Naive thymus-derived CD4-positive, alpha-beta T cell (primary cell): Measurements from ENCODE around the gene MAPK14. TPM values are rescaled to one million over a fixed set of nuclear protein-coding genes. Genes with fewer than 3 reads are reported as not detected.
A peak's percentile ranks its signal among the peaks of the same experiment; 100 is the strongest.

Experiments
- ATAC-seq: fragments of 150-1000 bp; cut with Tn5 transposase; 2 replicates; pipeline ENCODE4 v1.10.0; 2021; ENCODE audit warnings: mild to moderate bottlenecking, moderate library complexity
- CTCF ChIA-PET: fragments of 350-600 bp; sonication (Branson Sonifier 250); formaldehyde crosslinking; loops from one replicate; lab custom pipeline; 2021; ENCODE audit warnings: antibody characterized with exemption; lab: Charles Lee
- POLR2A ChIA-PET: fragments of 350-600 bp; sonication (Branson Sonifier 250); formaldehyde crosslinking; loops from one replicate; lab custom pipeline; 2021; ENCODE audit warnings: antibody characterized with exemption, inconsistent platforms; lab: Charles Lee
- DNase-seq, 9 donors: peaks; one replicate each; pipeline versions ENCODE4 v3.0.0 to v3.0.0-alpha.2; 2020 to 2022; ENCODE audit warnings: mixed read lengths in 1 of 9
- H3K27ac ChIP-seq: one replicate; pipeline ENCODE4 v1.7.0; 2013; ENCODE audit warnings: mild to moderate bottlenecking, low read depth, low read length, moderate library complexity
- H3K27me3 ChIP-seq, 2 donors: one replicate each; pipeline ENCODE4 v1.7.0; 2013; ENCODE audit warnings: low read length in 2 of 2, mild to moderate bottlenecking in 2 of 2, moderate library complexity in 2 of 2; ENCODE audit not compliant: control insufficient read depth in 2 of 2, insufficient read depth in 2 of 2
- H3K36me3 ChIP-seq, 3 experiments: 1 replicate in 2 of 3; 2 replicates in 1 of 3; pipeline ENCODE4 v1.7.0; 2013; ENCODE audit warnings: low read length in 3 of 3, mild to moderate bottlenecking in 3 of 3, moderate library complexity in 1 of 3; ENCODE audit not compliant: insufficient read depth in 3 of 3, control insufficient read depth in 2 of 3
- H3K4me1 ChIP-seq, 2 donors: one replicate each; pipeline ENCODE4 v1.7.0; 2013; ENCODE audit warnings: low read length in 2 of 2, mild to moderate bottlenecking in 2 of 2, moderate library complexity in 1 of 2; ENCODE audit not compliant: control insufficient read depth in 2 of 2, insufficient read depth in 2 of 2
- H3K4me3 ChIP-seq: 2 replicates; pipeline ENCODE4 v1.7.0; 2013; ENCODE audit warnings: mild to moderate bottlenecking, low read length
- H3K9me3 ChIP-seq, 3 experiments: 1 replicate in 2 of 3; 2 replicates in 1 of 3; pipeline ENCODE4 v1.7.0; 2013; ENCODE audit warnings: low read length in 3 of 3; ENCODE audit not compliant: control insufficient read depth in 2 of 3
- H3K27ac Mint-ChIP-seq, 9 donors: one replicate each; pipeline ENCODE4 v1.8.0; 2020 to 2022; ENCODE audit warnings: mixed read lengths in 9 of 9, mild to moderate bottlenecking in 8 of 9, moderate library complexity in 5 of 9, inconsistent platforms in 2 of 9
- H3K27me3 Mint-ChIP-seq, 5 donors: one replicate each; pipeline ENCODE4 v1.8.0; 2021 to 2022; ENCODE audit warnings: mixed read lengths in 5 of 5, mild to moderate bottlenecking in 1 of 5
- H3K36me3 Mint-ChIP-seq, 5 donors: one replicate each; pipeline ENCODE4 v1.8.0; 2020 to 2022; ENCODE audit warnings: mixed read lengths in 5 of 5, mild to moderate bottlenecking in 3 of 5, inconsistent platforms in 1 of 5
- H3K4me1 Mint-ChIP-seq, 7 donors: one replicate each; pipeline ENCODE4 v1.8.0; 2020 to 2022; ENCODE audit warnings: mixed read lengths in 7 of 7, mild to moderate bottlenecking in 3 of 7, inconsistent platforms in 1 of 7
- H3K4me3 Mint-ChIP-seq, 10 donors: one replicate each; pipeline ENCODE4 v1.8.0; 2020 to 2022; ENCODE audit warnings: mild to moderate bottlenecking in 10 of 10, mixed read lengths in 10 of 10, moderate library complexity in 6 of 10, inconsistent platforms in 2 of 10
- H3K9me3 Mint-ChIP-seq, 11 donors: one replicate each; pipeline ENCODE4 v1.8.0; 2020 to 2022; ENCODE audit warnings: mixed read lengths in 11 of 11, mild to moderate bottlenecking in 4 of 11, inconsistent platforms in 1 of 11, moderate library complexity in 1 of 11
- intact Hi-C, 2 donors: fragments of 100-400 bp; cut with micrococcal nuclease; formaldehyde crosslinking; loops; one replicate each; pipeline ENCODE4 v1.15.1; 2023
- polyA plus RNA-seq, 2 donors: library from polyadenylated mRNA; unstranded; fragments of 300-500 nt; fragmentation: Illumina TruSeq; gene quantifications; one replicate each; pipeline ENCODE4 v1.2.3, GENCODE V29; 2021
- total RNA-seq, 6 experiments: library from RNA in 5 of 6; stranded (reverse) in 5 of 6; gene quantifications; 1 replicate in 5 of 6; 2 replicates in 1 of 6; pipeline ENCODE4 v1.2.3 and lab custom pipeline; 2021 to 2026

Gene MAPK14
- total and polyA plus RNA-seq, 7 experiments from 2014 or later: 43.2 to 81.0 (median 60.5) TPM

DNA sequence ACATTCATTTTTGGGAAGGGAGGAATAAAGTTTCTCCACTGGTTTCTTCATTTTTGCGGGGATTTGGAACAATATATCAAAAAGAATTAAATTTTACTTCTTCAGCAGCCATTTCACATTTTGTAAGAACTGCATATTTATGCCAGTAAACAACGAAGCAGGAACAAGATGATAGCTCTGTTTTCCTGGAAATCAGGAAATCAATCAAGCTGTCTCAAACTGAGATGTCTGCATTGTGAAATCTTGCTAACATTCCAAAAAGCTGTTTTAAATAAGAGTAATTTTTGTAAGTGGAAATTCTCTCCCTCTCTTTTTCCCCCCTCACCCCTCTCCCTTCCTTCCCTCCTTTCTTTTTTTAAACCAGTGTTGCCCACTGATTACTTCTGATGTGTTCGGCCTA is 122.7 kb downstream of the MAPK14 start:
- POLR2A ChIA-PET: interaction anchor here (0.7 kb wide), 1 partner anchor 413 kb away, joined by 3 read pairs; no protein-coding TSS in a partner anchor
- DNase-seq: no peak
- Mint-ChIP-seq H3K27ac (peak overlapping the region in 1 of 9 donors; percentile 14), H3K9me3 (peaks cover 0 to 24% (median 6%) of the 10 kb centered on the region in 11 donors), H3K4me1 (peaks cover 11 to 22% (median 20%) of the 10 kb centered on the region in 7 donors), H3K27me3 (no peaks in the 10 kb centered on the region), H3K36me3 (peaks cover 0 to 26% (median 24%) of the 10 kb centered on the region in 5 donors), H3K4me3 (peak overlapping the region in 1 of 10 donors; percentile 37)
- no peak for ATAC-seq
- Histone ChIP-seq H3K9me3 (peaks cover 0 to 4% (median 0%) of the 10 kb centered on the region in 3 experiments), H3K36me3 (no peaks in the 10 kb centered on the region), H3K4me1 (no peaks in the 10 kb centered on the region), H3K27ac (no peak overlapping the region), H3K4me3 (no peak overlapping the region), H3K27me3 (no peaks in the 10 kb centered on the region)
- CTCF ChIA-PET: no interaction called here
- intact Hi-C loops: no loop called here

DNA sequence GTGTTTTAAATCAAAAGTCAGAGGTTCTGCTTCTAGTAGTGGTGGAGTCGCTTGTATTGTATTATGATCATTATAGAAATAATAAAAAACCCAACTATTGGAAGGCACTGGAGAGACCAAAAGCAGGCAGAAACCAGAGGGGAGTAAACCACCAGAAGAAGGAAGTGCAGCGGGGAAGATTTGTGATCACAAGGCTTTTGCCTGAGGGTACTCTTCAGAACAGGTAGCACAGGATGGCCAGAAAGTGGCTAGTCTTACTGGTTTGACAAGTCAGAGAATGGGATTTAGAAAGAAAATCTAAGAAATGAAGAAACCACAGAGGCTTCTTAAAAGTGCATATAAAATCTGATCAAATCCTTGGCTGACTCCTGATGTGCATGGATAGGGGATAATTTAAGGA is 126.7 kb downstream of the MAPK14 start:
- Mint-ChIP-seq H3K4me3 (no peak overlapping the region), H3K27me3 (no peaks in the 10 kb centered on the region), H3K9me3 (peaks cover 0 to 19% (median 5%) of the 10 kb centered on the region in 11 donors), H3K4me1 (peaks cover 0 to 10% (median 8%) of the 10 kb centered on the region in 7 donors), H3K27ac (no peak overlapping the region), H3K36me3 (peaks cover 0 to 30% (median 22%) of the 10 kb centered on the region in 5 donors)
- Histone ChIP-seq H3K4me1 (no peaks in the 10 kb centered on the region), H3K4me3 (no peak overlapping the region), H3K27me3 (no peaks in the 10 kb centered on the region), H3K36me3 (no peaks in the 10 kb centered on the region), H3K27ac (no peak overlapping the region), H3K9me3 (no peaks in the 10 kb centered on the region)
- ChIA-PET POLR2A (no interaction called here), CTCF (no interaction called here)
- no peak for DNase-seq
- ATAC-seq: no peak
- intact Hi-C loops: no loop called here

DNA sequence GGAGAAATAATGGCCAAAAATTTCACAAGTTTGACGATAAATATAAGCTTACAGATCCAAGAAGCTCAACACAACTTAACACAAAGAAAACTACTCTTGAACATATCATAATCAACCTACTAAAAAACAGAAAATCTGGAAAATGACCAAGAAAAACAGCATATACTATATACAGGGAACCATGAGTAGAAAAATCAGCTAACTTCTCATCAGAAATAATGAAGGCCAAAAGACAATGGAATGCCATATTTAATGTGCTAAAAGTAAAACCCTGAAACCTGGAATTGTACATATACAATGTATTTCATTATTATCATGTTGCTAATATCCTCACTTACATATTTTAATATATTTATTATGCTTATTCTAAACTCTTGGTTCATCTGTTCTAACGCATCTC is 128.1 kb downstream of the MAPK14 start:
- intact Hi-C loops: no loop called here
- DNase-seq (no peak), ATAC-seq (no peak)
- peaks cover 0 to 20% (median 5%) of the 10 kb centered on the region in 11 donors for H3K9me3 Mint-ChIP-seq
- H3K36me3 Mint-ChIP-seq: peaks cover 0 to 38% (median 29%) of the 10 kb centered on the region in 5 donors
- no peak overlapping the region for H3K4me3 ChIP-seq
- no peaks in the 10 kb centered on the region for H3K27me3 ChIP-seq
- no peak overlapping the region for H3K4me3 Mint-ChIP-seq
- no peak overlapping the region for H3K27ac Mint-ChIP-seq
- no peak overlapping the region for H3K27ac ChIP-seq
- H3K36me3 ChIP-seq: peaks cover 0 to 8% (median 0%) of the 10 kb centered on the region in 3 experiments
- no peaks in the 10 kb centered on the region for H3K27me3 Mint-ChIP-seq
- H3K4me1 Mint-ChIP-seq: peaks cover 0 to 6% (median 2%) of the 10 kb centered on the region in 7 donors
- ChIA-PET POLR2A (interaction anchor here (0.5 kb wide), 1 partner anchor 28 kb away, joined by 3 read pairs; no protein-coding TSS in a partner anchor), CTCF (no interaction called here)
- no peaks in the 10 kb centered on the region for H3K9me3 ChIP-seq
- H3K4me1 ChIP-seq: no peaks in the 10 kb centered on the region

DNA sequence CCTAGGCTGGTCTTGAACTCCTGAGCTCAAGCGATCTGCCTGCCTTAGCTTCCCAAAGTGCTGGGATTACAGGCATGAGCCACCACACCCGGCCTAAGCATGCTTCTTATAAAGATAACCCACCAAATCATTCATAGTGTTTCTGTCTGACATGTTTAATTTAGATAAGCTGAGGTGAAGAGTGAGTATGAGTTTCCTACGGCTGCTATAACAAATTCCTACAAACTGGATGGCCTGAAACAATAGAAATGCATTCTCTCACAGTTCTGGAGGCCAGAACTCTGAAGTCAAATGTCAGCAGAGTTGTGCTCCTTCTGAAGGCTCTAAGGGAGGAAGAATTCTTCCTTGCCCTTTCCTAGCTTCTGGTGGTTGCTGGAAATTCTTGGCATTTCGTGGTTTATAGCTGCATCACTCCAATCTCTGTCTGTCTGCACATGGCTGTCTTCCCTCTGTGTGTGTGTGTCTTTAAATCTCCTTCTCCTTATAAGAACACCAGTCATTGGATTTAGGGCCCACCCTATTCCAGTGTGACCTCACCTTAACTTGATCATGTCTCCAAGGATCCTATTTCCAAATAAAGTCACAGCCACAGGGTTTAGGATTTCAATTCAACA is 132.6 kb downstream of the MAPK14 start:
- Histone ChIP-seq H3K27me3 (no peaks in the 10 kb centered on the region), H3K36me3 (peaks cover 0 to 8% (median 0%) of the 10 kb centered on the region in 3 experiments), H3K4me1 (no peaks in the 10 kb centered on the region), H3K4me3 (no peak overlapping the region), H3K9me3 (no peaks in the 10 kb centered on the region), H3K27ac (no peak overlapping the region)
- peaks cover 0 to 4% (median 0%) of the 10 kb centered on the region in 7 donors for H3K4me1 Mint-ChIP-seq
- DNase-seq (no peak), ATAC-seq (no peak)
- intact Hi-C loops: no loop called here
- H3K9me3 Mint-ChIP-seq: peaks cover 0 to 16% (median 5%) of the 10 kb centered on the region in 11 donors
- H3K36me3 Mint-ChIP-seq: peaks cover 0 to 34% (median 18%) of the 10 kb centered on the region in 5 donors
- POLR2A ChIA-PET: no interaction called here
- H3K4me3 Mint-ChIP-seq: no peak overlapping the region
- CTCF ChIA-PET: no interaction called here
- no peak overlapping the region for H3K27ac Mint-ChIP-seq
- H3K27me3 Mint-ChIP-seq: no peaks in the 10 kb centered on the region

Other genes starting within 250 kb of the MAPK14 start
- gene CLPSL1, start 246.8 kb upstream of the MAPK14 start, total RNA-seq: not detected
- not detected for gene CLPSL1, start 246.8 kb upstream of the MAPK14 start, polyA plus RNA-seq
- gene CLPS, start 230.5 kb upstream of the MAPK14 start, total RNA-seq: not detected
- not detected for gene CLPS, start 230.5 kb upstream of the MAPK14 start, polyA plus RNA-seq
- not detected for gene LHFPL5, start 222.5 kb upstream of the MAPK14 start, total RNA-seq
- gene LHFPL5, start 222.5 kb upstream of the MAPK14 start, polyA plus RNA-seq: not detected
- 10 to 100 TPM; 29.1 to 80.9 (median 42.1) TPM for gene SRPK1, start 106.7 kb upstream of the MAPK14 start, total RNA-seq
- 10 to 100 TPM; 31.9 to 48.1 TPM for gene SRPK1, start 106.7 kb upstream of the MAPK14 start, polyA plus RNA-seq
- gene SLC26A8, start 3.2 kb upstream of the MAPK14 start, total RNA-seq: under 1 TPM in 2 of 5 experiments, not detected in 3; 0.27 to 0.66 TPM
- gene SLC26A8, start 3.2 kb upstream of the MAPK14 start, polyA plus RNA-seq: not detected
- gene MAPK13, start 102.7 kb downstream of the MAPK14 start, total RNA-seq: 10 to 100 TPM; 27.0 to 53.1 (median 33.7) TPM
- 10 to 100 TPM; 34.2 to 51.4 TPM for gene MAPK13, start 102.7 kb downstream of the MAPK14 start, polyA plus RNA-seq
- 10 to 100 TPM; 27.5 to 40.0 (median 35.2) TPM for gene BRPF3, start 168.9 kb downstream of the MAPK14 start, total RNA-seq
- 1 to 10 TPM; 5.1 to 9.0 TPM for gene BRPF3, start 168.9 kb downstream of the MAPK14 start, polyA plus RNA-seq
- gene PNPLA1, start 242.3 kb downstream of the MAPK14 start, total RNA-seq: 1 to 10 TPM in 1 of 5 experiments, under 1 TPM in 1, not detected in 3; 0.66 to 2.0 TPM
- not detected for gene PNPLA1, start 242.3 kb downstream of the MAPK14 start, polyA plus RNA-seq